ENCODE measurements around the gene MESP2.

Gene MESP2

DNA sequence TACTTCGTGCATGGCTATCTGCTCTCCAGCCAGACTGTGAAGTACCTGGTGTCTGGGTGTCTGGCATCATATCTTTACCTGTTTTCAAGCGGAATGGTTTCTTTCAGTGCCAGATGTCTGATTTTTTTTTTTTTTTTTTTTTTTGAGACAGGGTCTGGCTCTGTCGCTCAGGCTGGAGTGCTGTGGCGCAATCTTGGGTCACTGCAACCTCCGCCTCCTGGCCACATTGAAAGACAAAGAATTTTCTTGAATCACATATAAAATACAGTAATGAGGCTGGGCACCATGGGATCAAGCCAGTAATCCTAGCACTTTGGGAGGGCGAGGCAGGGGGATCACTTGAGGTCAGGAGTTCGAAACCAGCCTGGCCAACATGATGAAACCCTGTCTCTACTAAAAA, 22.3 kb upstream of the MESP2 start:
- no peak for DNase-seq (ENCODE audit: low read depth, low spot score)
- no peak overlapping the region for H3K4me3 ChIP-seq (ENCODE audit: low read length)

- H3K4me3 ChIP-seq (ENCODE audit: low read length) = no peak overlapping the region
- no peak for DNase-seq (ENCODE audit: low read depth, low spot score)
These were observed 21.6 kb upstream of the MESP2 start for GRCh38 chr15:89754361-89755154.

DNA sequence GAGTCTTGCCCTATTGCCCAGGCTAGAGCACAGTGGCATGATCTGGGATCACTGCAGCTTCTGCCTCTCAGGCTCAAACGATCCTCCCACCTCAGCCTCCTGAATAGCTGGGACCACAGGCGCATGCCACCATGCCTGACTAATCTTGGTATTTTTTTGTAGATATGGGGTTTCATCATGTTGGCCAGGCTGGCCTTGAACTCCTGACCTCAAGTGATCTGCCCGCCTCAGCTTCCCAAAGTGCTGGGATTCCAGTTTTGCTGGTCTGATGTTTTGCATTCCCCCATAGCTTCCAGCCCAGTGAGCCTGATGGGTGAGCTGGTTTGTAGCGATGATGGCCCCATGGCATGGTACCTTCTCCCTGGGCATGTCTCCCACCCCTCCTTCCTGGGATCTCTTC, 20.4 kb upstream of the MESP2 start:
- no peak overlapping the region for H3K4me3 ChIP-seq (ENCODE audit: low read length)
- no peak for DNase-seq (ENCODE audit: low read depth, low spot score)

GRCh38 chr15:89756897-89757296, 19.2 kb upstream of the MESP2 start:
- DNase-seq (ENCODE audit: low read depth, low spot score) = no peak
- H3K4me3 ChIP-seq (ENCODE audit: low read length) = no peak overlapping the region

- no peak for DNase-seq (ENCODE audit: low read depth, low spot score)
- H3K4me3 ChIP-seq (ENCODE audit: low read length) = no peak overlapping the region
These were observed 17.8 kb upstream of the MESP2 start for GRCh38 chr15:89758283-89758682.

DNA sequence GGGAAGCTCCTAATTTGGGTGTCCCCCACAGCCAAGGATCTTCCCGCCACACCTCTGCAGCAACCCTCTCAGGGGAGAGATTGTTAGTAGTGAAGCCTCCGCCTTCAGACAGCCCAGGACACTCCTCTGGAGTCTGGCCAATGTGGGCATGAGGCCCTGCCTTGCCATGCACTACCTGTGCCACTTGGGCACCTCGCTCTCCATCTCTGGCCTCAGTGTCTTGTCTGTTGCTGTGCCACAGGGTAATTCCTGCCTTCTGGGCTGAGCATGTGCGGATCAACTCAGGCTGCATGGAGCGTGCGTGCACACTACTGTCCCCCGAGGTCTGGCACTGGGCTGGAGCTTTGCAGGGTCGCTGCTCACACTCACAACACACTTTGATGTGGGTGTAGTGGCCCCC, 17.2 kb upstream of the MESP2 start:
- H3K4me3 ChIP-seq (ENCODE audit: low read length) = no peak overlapping the region
- DNase-seq (ENCODE audit: low read depth, low spot score) = no peak

DNA sequence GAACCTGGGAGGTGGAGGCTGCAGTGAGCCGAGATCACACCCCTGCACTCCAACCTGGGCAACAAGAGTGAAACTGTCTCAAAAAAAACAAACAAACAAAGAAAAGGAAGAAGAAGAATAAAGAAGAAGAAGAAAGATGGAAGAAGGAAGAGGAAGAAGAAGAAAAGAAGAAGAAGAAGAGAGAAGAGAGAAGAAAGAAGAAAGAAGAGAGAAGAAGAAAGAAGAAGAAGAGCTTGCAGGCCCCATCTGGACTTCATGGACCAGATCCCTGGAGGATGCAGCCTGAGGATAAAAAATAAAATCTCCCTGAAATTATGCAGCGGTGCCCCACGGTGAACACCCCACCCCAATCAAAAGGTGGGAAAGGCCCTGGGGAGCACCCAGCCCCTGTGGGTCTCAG, 16.3 kb upstream of the MESP2 start:
- H3K4me3 ChIP-seq (ENCODE audit: low read length) = no peak overlapping the region
- DNase-seq (ENCODE audit: low read depth, low spot score) = no peak

DNA sequence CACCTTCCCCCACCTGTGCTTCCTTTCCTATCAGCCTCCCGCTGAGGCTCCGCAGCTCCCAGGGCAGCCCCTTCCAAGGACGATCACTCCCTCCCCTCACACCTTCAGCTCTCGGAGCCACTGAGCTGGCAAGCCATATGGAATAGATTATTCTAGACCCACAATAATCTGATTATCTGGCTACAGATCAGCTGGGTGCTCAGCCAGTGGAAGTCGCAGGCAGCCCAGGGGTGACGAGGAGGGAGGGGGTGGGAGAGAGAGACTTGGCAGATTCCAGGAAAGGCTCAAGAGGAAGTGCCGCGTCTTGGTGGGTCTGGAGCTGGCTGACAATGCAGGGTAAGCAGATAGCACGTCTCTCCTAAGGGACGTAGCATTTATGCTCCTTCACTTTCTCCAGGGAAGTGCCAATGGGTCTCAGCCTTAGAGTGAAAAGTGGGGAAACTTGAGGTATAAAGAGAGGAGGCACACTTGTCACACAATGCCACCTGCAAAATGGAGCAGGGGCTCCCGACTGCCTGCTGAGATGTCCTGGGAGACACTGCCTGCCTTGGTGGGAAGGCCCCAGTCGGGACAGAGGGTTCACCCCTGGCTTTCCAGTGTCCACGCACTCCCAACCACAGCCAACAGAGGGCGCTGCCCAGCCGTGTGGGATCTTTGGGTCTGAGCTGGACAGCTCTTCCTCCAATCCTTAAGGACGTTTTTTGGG, 15.7 kb upstream of the MESP2 start:
- peak; percentile 14 for DNase-seq (ENCODE audit: low read depth, low spot score)
- H3K4me3 ChIP-seq (ENCODE audit: low read length) = no peak overlapping the region

GRCh38 chr15:89761009-89761831, 14.9 kb upstream of the MESP2 start:
- no peak for DNase-seq (ENCODE audit: low read depth, low spot score)
- no peak overlapping the region for H3K4me3 ChIP-seq (ENCODE audit: low read length)

GRCh38 chr15:89761929-89762328, 14.2 kb upstream of the MESP2 start:
- no peak for DNase-seq (ENCODE audit: low read depth, low spot score)
- H3K4me3 ChIP-seq (ENCODE audit: low read length) = no peak overlapping the region

DNA sequence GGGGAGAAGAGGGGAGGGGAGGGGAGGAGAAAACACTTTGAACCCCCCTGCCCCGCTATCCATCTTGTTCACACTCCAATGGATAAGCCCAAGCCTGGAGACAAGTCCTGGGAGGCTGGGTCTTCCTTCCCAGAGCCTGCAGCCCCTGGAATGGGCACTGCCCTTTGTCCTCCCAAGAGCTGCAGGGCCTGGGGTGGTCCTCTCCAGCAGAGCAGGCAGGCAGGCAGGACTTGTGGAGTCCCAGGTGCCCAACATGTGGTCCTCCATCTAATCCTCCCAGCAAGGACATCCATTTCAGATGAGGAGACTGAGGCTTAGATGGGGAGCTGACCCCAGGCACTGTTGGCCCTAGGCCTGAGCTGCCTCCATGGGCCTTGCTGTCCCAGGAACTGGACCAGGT, 10.4 kb upstream of the MESP2 start:
- DNase-seq (ENCODE audit: low read depth, low spot score) = no peak

GRCh38 chr15:89766357-89767311, 9.5 kb upstream of the MESP2 start:
- no peak for DNase-seq (ENCODE audit: low read depth, low spot score)
- H3K4me3 ChIP-seq (ENCODE audit: low read length) = no peak overlapping the region

More for the DNA sequence above, 10.4 kb upstream of the MESP2 start:
- no peak overlapping the region for H3K4me3 ChIP-seq (ENCODE audit: low read length)

- H3K4me3 ChIP-seq (ENCODE audit: low read length) = no peak overlapping the region
- DNase-seq (ENCODE audit: low read depth, low spot score) = no peak
These were observed 8.7 kb upstream of the MESP2 start for GRCh38 chr15:89767411-89767915.

- no peak for DNase-seq (ENCODE audit: low read depth, low spot score)
- H3K4me3 ChIP-seq (ENCODE audit: low read length) = no peak overlapping the region
These were observed 8.0 kb upstream of the MESP2 start for GRCh38 chr15:89768071-89768500.

DNA sequence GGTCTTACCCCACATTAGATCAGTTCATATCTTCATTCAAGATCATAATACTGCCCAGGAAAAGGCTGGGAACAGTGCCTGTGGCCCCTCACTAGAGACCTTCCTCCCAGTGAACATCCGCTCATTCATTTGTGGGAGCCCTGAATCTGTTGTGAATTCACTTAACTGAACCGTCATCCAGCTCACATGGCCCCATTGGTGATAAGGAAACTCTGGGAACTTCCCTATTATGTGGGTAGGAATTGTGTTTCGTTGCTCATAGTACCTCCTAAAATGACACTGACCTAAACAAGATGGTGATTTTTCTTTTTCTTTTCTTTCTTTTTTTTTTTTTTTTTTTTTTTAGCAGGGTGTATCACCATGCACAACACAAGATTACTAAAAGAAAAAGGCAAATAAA, 6.8 kb upstream of the MESP2 start:
- no peak overlapping the region for H3K4me3 ChIP-seq (ENCODE audit: low read length)

DNA sequence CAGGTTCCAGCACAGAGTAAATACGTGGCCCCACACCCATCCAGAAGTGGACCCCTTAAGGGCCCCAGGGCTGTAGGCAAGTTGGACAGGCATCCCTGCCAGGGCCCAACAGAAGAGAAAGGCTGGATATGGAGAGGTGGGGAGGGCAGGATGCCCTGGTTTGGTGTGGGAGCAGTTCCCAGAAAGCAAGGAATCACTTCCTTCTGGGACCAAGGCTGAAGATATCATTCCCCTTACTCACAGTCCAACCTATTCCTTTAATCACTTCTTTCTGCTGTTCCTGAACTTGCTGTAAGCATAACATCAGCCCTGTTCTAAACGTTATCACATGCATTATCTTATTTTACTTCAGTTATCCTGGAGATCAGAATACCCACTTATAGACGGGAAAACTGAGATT, 6.1 kb upstream of the MESP2 start:
- H3K4me3 ChIP-seq (ENCODE audit: low read length) = no peak overlapping the region
- no peak for DNase-seq (ENCODE audit: low read depth, low spot score)

More for the DNA sequence above, 6.8 kb upstream of the MESP2 start:
- no peak for DNase-seq (ENCODE audit: low read depth, low spot score)

DNA sequence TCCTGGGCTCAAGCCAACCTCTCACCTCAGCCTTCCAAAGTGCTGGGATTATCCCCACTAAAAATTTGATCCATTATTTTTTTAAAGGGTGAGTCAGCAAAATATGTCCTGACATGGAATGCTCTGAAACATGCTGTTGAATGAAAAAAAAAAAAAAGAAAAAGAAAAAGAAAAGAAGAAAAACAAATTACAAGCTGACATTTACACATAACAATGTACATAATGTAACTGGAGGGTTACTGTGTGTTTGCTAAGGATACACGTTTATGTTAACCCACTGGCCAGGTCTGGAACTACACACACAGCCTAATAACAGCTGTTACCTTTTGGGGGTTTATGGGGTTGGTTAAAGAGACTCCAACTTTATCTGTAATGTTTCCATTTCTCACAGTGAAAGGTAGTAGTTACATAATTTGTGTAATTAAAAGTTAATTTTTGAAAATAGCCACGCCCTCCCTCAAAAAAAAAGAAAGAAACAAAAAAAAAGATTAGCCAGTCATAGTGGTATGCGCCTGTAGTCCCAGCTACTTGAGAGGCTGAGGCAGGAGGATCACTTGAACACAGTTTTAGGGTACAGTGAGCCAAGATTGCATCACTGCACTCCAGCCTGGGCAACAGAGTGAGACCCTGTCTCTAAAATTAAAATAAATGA, 3.1 kb upstream of the MESP2 start:
- DNase-seq (ENCODE audit: low read depth, low spot score) = peak; percentile 22
- H3K4me3 ChIP-seq (ENCODE audit: low read length) = no peak overlapping the region

DNA sequence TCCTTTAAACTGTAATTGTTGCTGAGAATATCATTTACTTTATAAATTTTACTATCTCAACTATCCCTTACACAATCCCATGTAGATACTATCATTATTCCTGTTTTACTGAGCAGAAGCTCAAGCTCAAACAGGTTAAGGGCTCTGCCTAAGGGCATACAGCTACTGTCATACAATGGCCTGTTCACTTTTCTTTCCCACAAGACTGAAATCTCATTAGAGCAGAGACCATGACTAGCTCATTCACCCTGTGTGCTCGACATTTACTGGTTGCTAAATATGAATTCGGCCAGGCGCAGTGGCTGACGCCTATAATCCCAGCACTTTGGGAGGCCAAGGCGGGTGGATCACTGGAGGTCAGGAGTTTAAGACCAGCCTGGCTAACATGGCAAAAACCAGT, 1.6 kb upstream of the MESP2 start:
- no peak overlapping the region for H3K4me3 ChIP-seq (ENCODE audit: low read length)
- DNase-seq (ENCODE audit: low read depth, low spot score) = no peak

Measured in Jurkat, Clone E6-1 (cell line).